Measurements from ENCODE around the gene SERPIND1.

Gene SERPIND1

GRCh38 chr22:20833225-20833665, 59.3 kb downstream of the SERPIND1 start (continued):
- no peak for TF ChIP-seq ZNF274 (IDR thresholded peaks at IDR 0.05; ENCODE audit: low read length)
- TF ChIP-seq ZNF274 (tag by site-specific recombination; IDR thresholded peaks at IDR 0.05; ENCODE audit: borderline replicate concordance), result no peak
- TF ChIP-seq CTCF (tag by site-specific recombination; IDR thresholded peaks at IDR 0.05), result no peak
- no peak for TF ChIP-seq ZNF354C (tag by site-specific recombination; IDR thresholded peaks at IDR 0.05; ENCODE audit: borderline replicate concordance, low read depth)
- TF ChIP-seq REST (tag by site-specific recombination; IDR thresholded peaks at IDR 0.05), result no peak
- TF ChIP-seq ZNF148 (tag by site-specific recombination; IDR thresholded peaks at IDR 0.05; ENCODE audit: borderline replicate concordance), result no peak
- TF ChIP-seq ZNF10 (tag by site-specific recombination; IDR thresholded peaks at IDR 0.05), result no peak
- TF ChIP-seq TCF7L2 (IDR thresholded peaks at IDR 0.05; ENCODE audit: borderline replicate concordance, low read depth, low read length), result no peak
- no peak for TF ChIP-seq ZNF18 (tag by site-specific recombination; IDR thresholded peaks at IDR 0.05)
- TF ChIP-seq ZNF837 (tag by site-specific recombination; IDR thresholded peaks at IDR 0.05), result no peak
- no peak for TF ChIP-seq ZNF560 (tag by site-specific recombination; IDR thresholded peaks at IDR 0.05; ENCODE audit: borderline replicate concordance)
- no peak for TF ChIP-seq ZNF747 (tag by site-specific recombination; IDR thresholded peaks at IDR 0.05)

GRCh38 chr22:20834206-20834605, 60.3 kb downstream of the SERPIND1 start:
- Histone ChIP-seq H3K36me3 (ENCODE audit: control insufficient read depth in 2 of 2, insufficient read depth in 1 of 2, low read length in 2 of 2) (peaks cover 7 to 46% of the 10 kb centered on the region in 2 experiments; a peak in 2 of 3 replicates), H3K27ac (ENCODE audit: extremely low read depth, low read depth, low read length) (no peak overlapping the region), H3K4me3 (ENCODE audit: low read depth, low read length) (no peak overlapping the region), H3K4me1 (ENCODE audit: control insufficient read depth, insufficient read depth, low read length) (no peaks in the 10 kb centered on the region), H3K9me3 (ENCODE audit: control insufficient read depth, insufficient read depth, low read depth, low read length) (no peaks in the 10 kb centered on the region)
- ChIA-PET CTCF (interaction anchor here (0.7 to 1.0 kb wide), 2 partner anchors 11 to 20 kb away, joined by 3 read pairs; no protein-coding TSS in a partner anchor), POLR2A (interaction anchor here (0.8 kb wide), 1 partner anchor 32 kb away, joined by 3 read pairs; no protein-coding TSS in a partner anchor)
- TF ChIP-seq ZSCAN5A (tag by site-specific recombination; IDR thresholded peaks at IDR 0.05) (no peak), ZNF394 (tag by site-specific recombination; IDR thresholded peaks at IDR 0.05; ENCODE audit: borderline replicate concordance) (no peak), GLIS1 (tag by site-specific recombination; IDR thresholded peaks at IDR 0.05) (no peak), ZNF37A (tag by site-specific recombination; IDR thresholded peaks at IDR 0.05) (no peak), ZNF114 (tag by site-specific recombination; IDR thresholded peaks at IDR 0.05) (no peak), ZBTB10 (tag by site-specific recombination; IDR thresholded peaks at IDR 0.05) (no peak), BCL6B (tag by site-specific recombination; IDR thresholded peaks at IDR 0.05) (no peak), ZNF184 (tag by site-specific recombination; IDR thresholded peaks at IDR 0.05) (no peak)

All from HEK293 (cell line).